ENCODE measurements around the gene MGST3.
"Not testable (repeated sequence)": the region's sequence is repeated elsewhere in the genome, so short reads cannot be mapped to it uniquely, and the experiment has no call there.

MGST3 gene

GRCh38 chr1:165658766-165659580, 27.9 kb downstream of the MGST3 start:
- not testable (repeated sequence) for DNase-seq (ENCODE audit: low read depth in 2 of 2)

DNA sequence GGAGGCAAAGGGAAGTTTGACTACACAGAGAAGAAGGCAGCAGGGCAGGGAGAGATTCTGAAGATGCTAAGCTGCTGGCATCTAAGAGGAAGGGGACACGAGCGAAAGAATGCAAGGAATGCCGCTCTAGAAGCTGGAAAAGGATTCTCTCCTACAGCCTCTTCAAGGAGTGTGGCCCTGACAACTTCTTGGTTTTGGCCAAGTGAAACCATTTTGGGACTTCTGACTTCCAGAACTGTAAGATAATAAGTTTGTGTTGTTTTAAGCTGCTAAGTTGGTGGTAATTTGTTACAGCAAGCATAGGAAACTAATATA, 28.5 kb downstream of the MGST3 start:
- DNase-seq (ENCODE audit: low read depth in 2 of 2): no peak

DNA sequence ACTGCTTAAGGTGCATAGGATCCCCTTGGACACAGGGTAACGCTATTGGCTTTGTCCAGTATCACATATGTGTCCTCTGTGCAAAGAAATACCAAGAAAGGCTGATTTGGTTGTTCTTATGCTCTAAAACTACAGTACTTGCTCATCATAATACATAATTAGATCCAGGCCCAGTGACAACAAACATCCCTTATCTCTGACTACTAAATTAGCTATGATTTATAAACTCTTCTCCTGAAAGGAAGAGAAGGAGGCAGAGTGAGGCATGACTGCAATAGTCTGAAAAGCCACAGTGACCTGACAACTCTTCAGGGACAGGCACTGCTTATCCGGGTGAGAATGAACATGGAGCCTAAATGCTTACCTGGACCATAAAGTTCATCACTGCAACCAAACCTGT, 30.7 kb downstream of the MGST3 start:
- no peak for DNase-seq (ENCODE audit: low read depth in 2 of 2)

DNA sequence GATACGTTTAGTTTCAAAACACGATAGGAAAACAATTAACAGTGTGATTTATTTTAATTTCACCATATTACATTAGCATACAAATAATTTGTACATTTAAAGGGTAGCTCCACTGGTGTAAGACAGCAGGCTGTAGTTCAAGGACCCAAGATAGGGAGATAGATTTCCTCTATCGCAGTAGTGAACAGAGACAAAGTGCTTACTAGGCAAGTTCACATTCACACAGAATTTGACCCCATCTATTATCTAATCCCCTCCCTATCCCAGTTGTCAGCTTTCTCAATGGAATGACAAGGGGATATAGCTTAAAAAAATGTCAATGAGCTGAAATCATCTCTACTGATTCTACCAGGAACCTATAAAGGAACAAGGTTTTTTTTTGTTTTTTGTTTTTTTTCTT, 31.2 kb downstream of the MGST3 start:
- DNase-seq (ENCODE audit: low read depth in 2 of 2): no peak

DNA sequence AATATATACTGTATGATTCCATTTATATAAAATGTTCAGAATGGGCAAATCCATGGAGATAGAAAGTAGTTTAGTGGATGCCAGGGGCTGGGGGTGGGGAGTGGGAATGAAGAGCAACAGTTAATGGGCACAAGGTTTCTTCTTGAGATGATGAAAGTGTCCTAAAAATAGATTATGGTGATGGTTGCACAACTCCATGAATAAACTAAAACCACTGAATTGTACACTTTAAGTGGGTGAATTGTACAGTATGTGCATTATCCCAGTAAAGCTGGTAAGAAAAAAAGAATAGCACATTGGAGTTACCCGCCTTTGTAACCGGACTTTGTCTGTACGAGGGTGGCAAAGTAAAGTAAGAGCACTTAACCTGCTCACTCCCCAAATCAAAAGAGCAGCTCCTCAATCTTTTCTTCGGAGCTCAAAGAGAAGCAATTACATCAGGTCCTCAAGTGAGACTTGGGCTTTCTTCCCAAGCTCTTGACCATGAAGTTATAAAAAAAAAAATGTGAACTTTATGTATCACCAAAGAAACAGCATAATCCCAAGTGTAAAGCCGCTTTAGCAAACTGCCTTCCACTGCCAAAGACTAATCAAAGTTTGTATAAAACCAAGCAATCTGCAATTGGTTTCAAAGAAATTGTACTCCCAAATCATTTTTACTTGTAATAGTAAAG, 35.3 kb downstream of the MGST3 start:
- no peak for DNase-seq (ENCODE audit: low read depth in 2 of 2)

DNA sequence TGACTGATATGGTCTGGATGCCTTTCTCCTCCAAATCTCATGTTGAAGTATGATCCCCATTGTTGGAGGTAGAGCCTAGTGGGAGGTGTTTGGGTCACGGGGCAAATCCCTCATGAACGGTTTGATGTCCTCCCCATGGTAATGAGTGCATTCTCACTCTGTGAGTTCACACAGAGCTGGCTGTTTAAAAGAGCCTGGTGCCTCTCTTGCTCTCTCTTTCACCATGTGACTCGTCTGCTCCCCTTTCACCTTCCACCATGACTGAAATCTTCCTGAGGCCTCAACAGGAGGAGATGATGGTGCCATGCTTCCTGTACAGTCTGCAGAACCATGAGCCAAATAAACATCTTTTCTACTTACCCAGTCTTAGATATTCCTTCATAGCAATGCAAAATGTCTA, 37.1 kb downstream of the MGST3 start:
- DNase-seq (ENCODE audit: low read depth in 2 of 2): no peak

- DNase-seq (ENCODE audit: low read depth in 2 of 2): no peak
Observed at GRCh38 chr1:165671526-165671925, 40.5 kb downstream of the MGST3 start.

GRCh38 chr1:165674599-165674998, 43.6 kb downstream of the MGST3 start:
- DNase-seq (ENCODE audit: low read depth in 2 of 2): no peak

- no peak for DNase-seq (ENCODE audit: low read depth in 2 of 2)
Observed at GRCh38 chr1:165675794-165676193, 44.8 kb downstream of the MGST3 start.

DNA sequence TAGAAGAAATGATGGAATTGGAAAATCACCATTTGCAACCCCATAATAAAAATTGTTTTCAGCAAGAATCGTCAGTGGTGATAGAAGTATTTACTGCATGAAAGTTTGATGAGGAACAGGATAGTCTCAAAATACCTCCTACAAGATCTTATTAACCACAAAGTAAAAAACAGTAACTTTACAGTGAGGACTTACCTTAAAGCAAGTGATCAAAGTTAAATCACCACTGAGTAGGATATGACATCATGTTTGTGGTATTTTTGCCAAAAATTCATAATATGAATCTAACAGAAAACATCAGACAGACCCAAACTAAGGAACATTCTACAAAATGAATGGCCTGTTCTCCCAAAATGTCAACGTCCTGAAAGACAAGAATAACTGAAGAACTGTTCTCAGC, 47.5 kb downstream of the MGST3 start:
- no peak for DNase-seq (ENCODE audit: low read depth in 2 of 2)

GRCh38 chr1:165679282-165680036, 48.4 kb downstream of the MGST3 start:
- no peak for DNase-seq (ENCODE audit: low read depth in 2 of 2)

DNA sequence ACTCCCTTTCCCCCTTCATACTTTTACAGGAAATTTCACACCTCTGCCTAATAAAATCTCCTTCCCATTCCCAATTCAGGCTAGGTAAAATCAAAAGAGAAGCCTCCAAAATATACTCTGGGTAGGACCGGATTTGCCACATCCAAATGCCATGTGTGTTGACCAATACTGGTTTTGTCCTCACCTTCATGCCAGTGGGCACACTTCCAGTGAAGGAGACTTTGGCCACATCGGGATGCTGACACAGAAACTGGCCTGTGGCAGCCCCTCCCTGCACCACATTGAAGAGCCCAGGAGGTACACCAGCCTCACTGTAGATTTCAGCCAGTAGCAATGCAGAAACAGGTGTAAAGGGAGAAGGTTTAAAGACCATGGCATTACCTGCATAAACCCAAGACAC, 49.3 kb downstream of the MGST3 start:
- DNase-seq (ENCODE audit: low read depth in 2 of 2): no peak

DNA sequence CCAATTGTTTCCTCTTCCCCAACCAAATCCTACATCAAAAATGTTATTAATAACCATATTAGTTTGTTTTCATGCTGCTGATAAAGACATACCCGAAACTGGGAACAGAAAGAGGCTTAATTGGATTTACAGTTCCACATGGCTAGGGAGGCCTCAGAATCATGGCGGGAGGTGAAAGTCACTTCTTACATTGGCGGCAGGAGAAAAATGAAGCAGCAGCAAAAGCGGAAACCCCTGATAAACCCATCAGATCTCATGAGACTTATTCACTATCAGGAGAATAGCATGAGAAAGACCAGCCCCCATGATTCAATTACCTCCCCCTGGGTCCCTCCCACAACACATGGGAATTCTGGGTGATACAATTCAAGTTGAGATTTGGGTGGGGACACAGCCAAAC, 49.7 kb downstream of the MGST3 start:
- not testable (repeated sequence) for DNase-seq (ENCODE audit: low read depth in 2 of 2)

DNA sequence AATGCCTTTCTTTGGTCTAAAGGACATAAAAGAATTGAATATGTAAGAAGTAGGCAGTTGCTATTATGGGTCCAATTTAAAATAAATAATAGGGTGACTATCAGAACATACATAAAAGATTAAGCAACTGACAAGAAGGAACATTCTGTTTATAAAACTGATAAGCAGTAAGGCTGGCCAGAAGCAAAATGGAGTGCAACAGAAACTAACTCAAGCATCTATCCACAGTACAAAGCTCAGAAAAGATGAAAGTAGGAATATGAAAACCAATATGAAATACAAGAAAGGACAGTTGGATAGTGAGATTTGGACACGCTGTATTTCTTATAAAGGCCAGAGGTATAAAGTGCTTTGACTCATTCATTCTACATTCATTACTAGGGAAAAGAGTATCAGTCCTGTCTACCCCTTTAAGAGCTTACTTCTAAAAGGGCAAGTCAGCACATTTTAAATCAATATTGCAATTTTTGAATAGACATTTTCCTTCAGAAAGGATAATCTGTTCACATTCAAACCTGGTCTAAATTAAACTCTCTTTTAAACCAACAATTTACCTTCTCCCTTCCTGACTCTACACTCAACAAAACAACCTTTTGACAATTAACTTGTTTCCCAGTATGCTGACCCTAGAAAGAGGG, 52.9 kb downstream of the MGST3 start:
- no peak for DNase-seq (ENCODE audit: low read depth in 2 of 2)

DNA sequence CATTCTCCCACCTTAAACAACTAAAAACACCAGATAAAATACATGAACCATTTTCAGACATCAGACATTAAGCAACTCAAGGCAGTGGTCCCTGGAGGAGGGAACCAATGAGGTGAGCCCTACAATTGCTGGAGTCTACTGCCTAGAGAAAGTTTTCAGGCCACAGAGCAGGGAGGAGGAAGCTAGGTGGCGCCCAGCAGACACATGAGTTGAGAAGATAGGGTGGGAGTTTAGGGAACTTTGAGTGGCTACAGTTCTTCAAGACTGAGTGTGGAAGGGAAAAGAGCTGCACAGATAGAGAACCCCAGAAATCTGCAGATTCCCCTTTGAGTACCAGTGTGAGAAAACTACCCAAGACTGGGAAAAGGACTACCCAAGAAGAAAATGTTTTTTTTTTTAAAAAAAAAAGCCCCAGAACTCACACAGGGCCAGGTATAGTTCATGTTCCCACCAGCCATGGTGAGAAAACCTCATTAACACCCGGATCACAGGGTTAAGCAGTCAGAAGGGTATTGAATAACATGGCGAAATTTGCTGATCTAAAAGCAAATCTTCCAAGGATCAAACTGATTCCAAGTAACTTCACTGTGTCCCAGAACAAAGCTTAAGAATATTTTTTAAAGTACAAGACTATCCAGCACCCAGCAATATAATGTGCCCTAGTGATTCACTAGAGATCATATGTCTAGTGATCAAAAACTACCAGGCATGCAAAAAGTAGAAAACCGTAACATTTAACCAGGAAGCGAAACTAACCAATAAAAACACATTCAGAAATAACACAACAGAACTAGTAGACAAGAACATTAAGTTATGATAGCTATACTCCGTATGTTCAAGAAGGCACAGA, 55.3 kb downstream of the MGST3 start:
- DNase-seq (ENCODE audit: low read depth in 2 of 2): no peak

DNA sequence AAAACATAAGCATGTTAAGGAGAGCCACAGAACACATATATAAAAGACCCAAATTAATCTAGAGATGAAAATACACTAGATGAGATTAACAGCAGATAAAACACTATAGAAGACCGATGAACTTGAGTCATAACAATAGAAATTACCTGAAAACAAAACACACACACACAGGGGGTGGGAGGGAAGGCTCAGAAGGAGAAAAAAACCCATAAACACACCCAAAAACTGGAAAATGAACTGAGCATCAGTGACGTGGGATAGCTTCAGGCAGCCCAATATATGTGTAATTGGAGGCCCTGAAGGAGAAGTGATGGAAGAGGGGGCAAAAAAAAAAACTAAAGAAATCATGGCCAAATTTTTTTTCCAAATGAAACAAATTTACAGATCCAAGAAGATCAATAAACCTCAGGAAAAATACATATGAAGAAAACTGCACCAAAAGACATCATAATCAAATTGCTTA, 56.0 kb downstream of the MGST3 start:
- no peak for DNase-seq (ENCODE audit: low read depth in 2 of 2)

DNA sequence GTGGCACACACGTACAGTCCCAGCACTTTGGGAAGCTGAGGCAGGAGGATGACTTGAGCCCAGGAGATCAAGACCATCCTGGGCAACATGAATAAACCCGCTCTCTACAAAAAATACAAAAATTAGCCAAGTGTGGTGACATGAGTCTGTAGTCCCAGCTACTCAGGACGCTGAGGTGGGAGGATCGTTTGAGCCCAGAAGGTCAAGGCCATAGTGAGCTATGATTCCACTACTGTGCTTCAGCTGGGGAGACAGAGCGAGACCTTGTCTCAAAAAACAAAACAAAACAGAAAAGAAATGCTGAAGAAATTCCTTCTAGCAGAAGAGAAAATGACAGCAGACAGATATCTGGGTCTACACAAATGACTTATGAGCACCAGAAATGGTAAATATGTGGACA, 57.0 kb downstream of the MGST3 start:
- DNase-seq (ENCODE audit: low read depth in 2 of 2): no peak

GRCh38 chr1:165695031-165695430, 64.0 kb downstream of the MGST3 start:
- no peak for DNase-seq (ENCODE audit: low read depth in 2 of 2)

DNA sequence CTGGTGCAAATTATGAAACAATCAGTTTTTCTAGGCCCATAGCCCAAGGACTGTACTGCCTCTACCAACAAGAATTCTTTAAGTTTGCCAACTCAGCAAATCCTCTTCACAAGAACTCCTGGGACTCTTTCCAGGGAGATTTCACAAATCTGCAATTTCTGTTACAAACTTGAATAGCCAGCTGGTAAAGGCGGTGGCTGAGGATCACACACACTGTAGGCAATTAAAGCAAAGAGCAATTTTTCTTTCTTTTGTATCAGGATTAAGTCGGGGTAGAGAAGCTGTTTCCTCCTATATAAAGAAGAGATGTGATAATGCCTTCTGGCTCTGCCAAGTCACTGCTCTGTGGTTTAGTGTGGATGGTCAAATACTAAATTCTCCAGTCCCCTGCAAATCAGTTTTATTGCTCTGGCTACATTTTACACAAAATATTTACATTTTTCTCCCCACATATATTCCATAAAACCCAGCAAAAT, 65.6 kb downstream of the MGST3 start:
- DNase-seq (ENCODE audit: low read depth in 2 of 2): no peak

GRCh38 chr1:165697491-165697880, 66.5 kb downstream of the MGST3 start:
- DNase-seq (ENCODE audit: low read depth in 2 of 2): no peak

Measured in activated CD8-positive, alpha-beta memory T cell treated with anti-CD3 and anti-CD28 coated beads for 4 hours (primary cell).